HepG2 (cell line): ENCODE results near the gene BCAS4.

ENCODE experiments used
- ARNT2 ChIP-seq: sonication (generic); formaldehyde crosslinking; IDR thresholded peaks from 2 replicates; pipeline ENCODE4 v1.8.0; 2022; ENCODE audit warnings: mild to moderate bottlenecking, low read depth, missing genetic modification reagents, moderate library complexity
- ARNTL ChIP-seq: sonication (generic); formaldehyde crosslinking; IDR thresholded peaks from 2 replicates; pipeline ENCODE4 v1.4.0; 2020; ENCODE audit warnings: mild to moderate bottlenecking, missing genetic modification reagents
- CEBPZ ChIP-seq: IDR thresholded peaks from 2 replicates; pipeline ENCODE4 v1.6.1; 2012; ENCODE audit warnings: low read length, improper control_type of control experiment
- CTCF ChIP-seq: sonication (generic); formaldehyde crosslinking; IDR thresholded peaks from 2 replicates; pipeline ENCODE4 v1.5.0; 2020; ENCODE audit warnings: mild to moderate bottlenecking, missing genetic modification reagents, moderate library complexity
- MTA1 ChIP-seq: sonication (generic); formaldehyde crosslinking; IDR thresholded peaks from 2 replicates; pipeline ENCODE4 v1.4.0; 2020; ENCODE audit warnings: missing genetic modification reagents, mild to moderate bottlenecking, borderline replicate concordance
- NR2C2 ChIP-seq: sonication (generic); formaldehyde crosslinking; IDR thresholded peaks from 2 replicates; pipeline ENCODE4 v1.4.0; 2020; ENCODE audit warnings: missing genetic modification reagents, mild to moderate bottlenecking, moderate library complexity, borderline replicate concordance
- NR3C1 ChIP-seq: sonication (generic); formaldehyde crosslinking; IDR thresholded peaks from 2 replicates; pipeline ENCODE4 v1.4.0; 2020; ENCODE audit warnings: missing genetic modification reagents
- POLR2A ChIP-seq, 2 experiments: IDR thresholded peaks; 2 replicates each; pipeline ENCODE4 v1.6.1; 2011; ENCODE audit warnings: low read depth in 2 of 2, low read length in 2 of 2, mild to moderate bottlenecking in 1 of 2, moderate library complexity in 1 of 2; ENCODE audit not compliant: insufficient read depth in 1 of 2
- THRA ChIP-seq: sonication (generic); formaldehyde crosslinking; IDR thresholded peaks from 2 replicates; pipeline ENCODE4 v1.4.0; 2020; ENCODE audit warnings: missing genetic modification reagents, borderline replicate concordance
- ZBTB21 ChIP-seq: sonication (generic); formaldehyde crosslinking; IDR thresholded peaks from 2 replicates; pipeline ENCODE4 v1.4.0; 2020; ENCODE audit warnings: missing genetic modification reagents
- ZNF256 ChIP-seq: sonication (generic); formaldehyde crosslinking; conservative IDR thresholded peaks from 2 replicates; pipeline ENCODE4 v1.4.0; 2020; ENCODE audit warnings: missing genetic modification reagents
- ZNF317 ChIP-seq: sonication (generic); formaldehyde crosslinking; IDR thresholded peaks from 2 replicates; pipeline ENCODE4 v1.5.0; 2020; ENCODE audit warnings: mild to moderate bottlenecking, missing genetic modification reagents

GRCh38 chr20:50810063-50810462, 15.2 kb downstream of the BCAS4 start:
- TF ChIP-seq POLR2A (IDR thresholded peaks at IDR 0.05; ENCODE audit: insufficient read depth in 1 of 2, low read depth in 2 of 2, low read length in 2 of 2) (no peak), MTA1 (CRISPR knock-in tag) (no peak), ARNT2 (CRISPR knock-in tag) (no peak), ZNF256 (CRISPR knock-in tag) (no peak), ZNF317 (CRISPR knock-in tag) (no peak), THRA (no peak), NR3C1 (no peak), ZBTB21 (CRISPR knock-in tag) (no peak), NR2C2 (no peak), CEBPZ (no peak), ARNTL (CRISPR knock-in tag) (no peak), CTCF (no peak)
